Activated naive CD8-positive, alpha-beta T cell treated with anti-CD3 and anti-CD28 coated beads for 36 hours (primary cell): Measurements from ENCODE around the gene TPCN2. TPM values are rescaled to one million over a fixed set of nuclear protein-coding genes. Genes with fewer than 3 reads are reported as not detected.
"Not testable (repeated sequence)": the region's sequence is repeated elsewhere in the genome, so short reads cannot be mapped to it uniquely, and the experiment has no call there.

ENCODE experiments used
- DNase-seq: peaks from one replicate; pipeline ENCODE4 v3.0.0; 2021
- H3K27ac Mint-ChIP-seq: one replicate; pipeline ENCODE4 v1.8.0; 2022; ENCODE audit warnings: mild to moderate bottlenecking, moderate library complexity, mixed read lengths
- H3K27me3 Mint-ChIP-seq: one replicate; pipeline ENCODE4 v1.8.0; 2022; ENCODE audit warnings: mild to moderate bottlenecking, mixed read lengths
- H3K36me3 Mint-ChIP-seq: one replicate; pipeline ENCODE4 v1.8.0; 2021; ENCODE audit warnings: mild to moderate bottlenecking, mixed read lengths
- H3K4me1 Mint-ChIP-seq: one replicate; pipeline ENCODE4 v1.8.0; 2021; ENCODE audit warnings: mixed read lengths
- H3K4me3 Mint-ChIP-seq: one replicate; pipeline ENCODE4 v1.8.0; 2022; ENCODE audit warnings: mild to moderate bottlenecking, moderate library complexity, mixed read lengths
- H3K9me3 Mint-ChIP-seq: one replicate; pipeline ENCODE4 v1.8.0; 2022; ENCODE audit warnings: mixed read lengths
- total RNA-seq, 2 experiments: library from RNA; stranded (reverse); gene quantifications; one replicate each; pipeline ENCODE4 v1.2.3, GENCODE V29; 2021

TPCN2 gene
- total RNA-seq, 2 experiments from 2014 or later, result 10.9 to 11.3 TPM

- Mint-ChIP-seq H3K4me1 (peaks cover 9% of the 10 kb centered on the region), H3K27me3 (no peaks in the 10 kb centered on the region), H3K4me3 (no peak overlapping the region), H3K36me3 (peaks cover 11% of the 10 kb centered on the region), H3K9me3 (peaks cover 13% of the 10 kb centered on the region), H3K27ac (no peak overlapping the region)
- DNase-seq, result no peak
Observed at GRCh38 chr11:69133251-69133650, 84.5 kb downstream of the TPCN2 start.

DNA sequence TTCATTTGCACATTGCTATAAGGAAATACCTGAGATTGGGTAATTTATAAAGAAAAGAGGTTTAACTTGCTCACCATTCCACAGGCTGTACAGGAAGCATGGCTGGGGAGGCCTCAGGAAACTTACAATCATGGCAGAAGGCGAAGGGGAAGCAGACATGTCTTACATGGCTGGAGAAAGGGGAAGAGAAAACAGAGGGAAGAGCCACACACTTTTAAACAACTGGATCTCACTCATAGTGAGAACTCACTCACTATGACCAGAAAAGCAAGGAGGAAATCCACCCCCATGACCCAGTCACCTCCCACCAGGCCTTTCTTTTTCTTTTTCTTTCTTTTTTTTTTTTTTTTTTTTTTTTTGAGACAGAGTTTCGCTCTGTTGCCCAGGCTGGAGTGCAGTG lies 85.5 kb downstream of the TPCN2 start:
- not testable (repeated sequence) for H3K27me3 Mint-ChIP-seq

GRCh38 chr11:69134957-69135356 lies 86.2 kb downstream of the TPCN2 start:
- Mint-ChIP-seq H3K9me3 (peaks cover 8% of the 10 kb centered on the region), H3K4me3 (no peak overlapping the region), H3K4me1 (peaks cover 9% of the 10 kb centered on the region), H3K27ac (no peak overlapping the region), H3K36me3 (peaks cover 11% of the 10 kb centered on the region), H3K27me3 (no peaks in the 10 kb centered on the region)
- DNase-seq, result no peak

More for the DNA sequence above, 85.5 kb downstream of the TPCN2 start:
- H3K4me3 Mint-ChIP-seq, H3K4me1 Mint-ChIP-seq, H3K27ac Mint-ChIP-seq, H3K9me3 Mint-ChIP-seq, DNase-seq: not testable (repeated sequence)
- H3K36me3 Mint-ChIP-seq, result peaks cover 11% of the 10 kb centered on the region

GRCh38 chr11:69135420-69136363 lies 87.0 kb downstream of the TPCN2 start:
- peaks cover 11% of the 10 kb centered on the region for H3K36me3 Mint-ChIP-seq
- peaks cover 9% of the 10 kb centered on the region for H3K4me1 Mint-ChIP-seq
- H3K27me3 Mint-ChIP-seq, result no peaks in the 10 kb centered on the region
- no peak overlapping the region for H3K4me3 Mint-ChIP-seq
- H3K27ac Mint-ChIP-seq, result no peak overlapping the region
- peaks cover 8% of the 10 kb centered on the region for H3K9me3 Mint-ChIP-seq
- no peak for DNase-seq

DNA sequence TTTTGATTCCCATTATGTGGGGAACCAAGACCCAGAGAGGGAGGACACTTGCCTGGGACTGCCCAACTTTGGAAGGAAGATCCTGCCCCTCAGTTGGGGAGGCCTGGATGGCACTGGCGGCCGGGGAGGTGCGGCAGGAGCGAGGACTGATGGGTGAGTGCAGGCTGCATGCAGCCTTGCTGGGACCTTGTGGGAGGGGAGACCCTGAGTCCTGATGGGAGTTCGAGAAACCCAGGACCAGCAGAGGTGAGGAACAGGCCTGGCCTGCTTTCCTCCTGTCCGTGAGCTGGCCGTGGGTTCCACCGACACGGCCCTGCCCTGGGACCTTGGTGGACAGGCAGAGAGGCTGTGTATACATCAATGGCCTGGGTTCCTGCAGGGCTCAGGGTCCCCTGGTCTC lies 87.7 kb downstream of the TPCN2 start:
- Mint-ChIP-seq H3K36me3 (peaks cover 11% of the 10 kb centered on the region), H3K27me3 (no peaks in the 10 kb centered on the region), H3K27ac (no peak overlapping the region), H3K9me3 (peaks cover 8% of the 10 kb centered on the region), H3K4me3 (no peak overlapping the region), H3K4me1 (peaks cover 5% of the 10 kb centered on the region)
- DNase-seq, result no peak

GRCh38 chr11:69137151-69137844 lies 88.6 kb downstream of the TPCN2 start:
- Mint-ChIP-seq H3K4me3 (no peak overlapping the region), H3K27ac (no peak overlapping the region), H3K9me3 (peaks cover 9% of the 10 kb centered on the region), H3K36me3 (peaks cover 11% of the 10 kb centered on the region), H3K4me1 (peaks cover 6% of the 10 kb centered on the region), H3K27me3 (no peaks in the 10 kb centered on the region)
- no peak for DNase-seq

- Mint-ChIP-seq H3K27ac (no peak overlapping the region), H3K27me3 (no peaks in the 10 kb centered on the region), H3K36me3 (peaks cover 11% of the 10 kb centered on the region), H3K9me3 (peaks cover 9% of the 10 kb centered on the region), H3K4me3 (no peak overlapping the region), H3K4me1 (peaks cover 7% of the 10 kb centered on the region)
- DNase-seq, result no peak
Observed at GRCh38 chr11:69138265-69138664, 89.5 kb downstream of the TPCN2 start.

DNA sequence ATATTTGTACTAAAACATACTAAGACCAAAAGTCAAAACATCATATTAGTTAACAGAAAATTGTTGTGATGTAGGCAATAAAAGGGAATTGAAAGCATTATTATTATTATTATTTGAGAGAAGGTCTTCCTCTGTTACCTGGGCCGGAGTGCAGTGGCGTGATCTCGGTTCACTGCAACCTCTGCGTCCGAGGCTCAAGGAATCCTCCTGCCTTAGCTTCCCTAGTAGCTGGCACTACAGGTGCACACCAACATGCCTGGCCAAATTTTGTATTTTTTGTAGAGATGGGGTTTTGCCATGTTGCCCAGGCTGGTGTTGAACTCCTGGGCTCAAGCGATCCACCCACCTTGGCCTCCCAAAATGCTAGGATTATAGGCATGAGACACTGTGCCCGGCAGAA lies 91.4 kb downstream of the TPCN2 start:
- not testable (repeated sequence) for H3K9me3 Mint-ChIP-seq, H3K36me3 Mint-ChIP-seq, H3K4me3 Mint-ChIP-seq, DNase-seq, H3K27ac Mint-ChIP-seq, H3K27me3 Mint-ChIP-seq
- H3K4me1 Mint-ChIP-seq, result peaks cover 15% of the 10 kb centered on the region

DNA sequence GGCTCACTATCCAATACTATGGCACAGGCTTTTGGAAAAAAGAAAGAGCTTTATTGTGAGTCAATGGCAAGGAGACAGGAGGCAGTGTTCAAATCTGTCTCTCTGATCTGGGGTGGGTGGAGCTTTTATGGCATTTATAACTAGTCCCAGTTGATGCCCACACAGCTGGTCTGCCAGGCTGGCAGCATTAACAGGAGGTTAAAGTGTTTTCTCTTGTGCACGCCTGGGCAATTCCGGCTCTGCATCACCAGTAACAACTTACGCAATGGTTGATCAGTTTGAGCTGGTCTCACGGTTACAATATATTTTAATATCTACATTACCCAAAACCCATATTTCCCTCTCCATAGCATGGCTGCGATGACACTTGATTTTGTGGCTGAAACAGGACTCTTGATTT lies 91.9 kb downstream of the TPCN2 start:
- Mint-ChIP-seq H3K4me3 (no peak overlapping the region), H3K4me1 (peaks cover 15% of the 10 kb centered on the region), H3K27me3 (no peaks in the 10 kb centered on the region), H3K36me3 (peaks cover 9% of the 10 kb centered on the region), H3K27ac (no peak overlapping the region), H3K9me3 (peaks cover 8% of the 10 kb centered on the region)
- DNase-seq, result no peak

DNA sequence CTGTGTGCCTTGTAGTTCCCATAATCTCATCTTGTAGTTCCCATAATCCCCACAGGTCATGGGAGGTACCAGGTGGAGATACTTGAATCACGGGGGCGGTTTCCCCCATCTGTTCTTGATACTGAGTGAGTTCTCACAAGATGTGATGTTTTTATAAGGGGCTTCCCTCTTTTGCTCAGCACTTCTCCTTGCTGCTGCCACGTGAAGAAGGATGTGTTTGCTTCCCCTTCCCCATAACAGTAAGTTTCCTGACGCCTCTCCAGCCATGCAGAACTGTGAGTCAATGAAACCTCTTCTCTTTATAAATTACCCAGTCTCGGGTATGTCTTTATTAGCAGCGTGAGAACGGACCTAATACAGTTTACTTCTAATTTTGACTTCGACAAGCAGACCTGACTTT lies 93.0 kb downstream of the TPCN2 start:
- H3K4me1 Mint-ChIP-seq, result peaks cover 15% of the 10 kb centered on the region
- H3K9me3 Mint-ChIP-seq, result peaks cover 13% of the 10 kb centered on the region
- no peak for DNase-seq
- peaks cover 10% of the 10 kb centered on the region for H3K36me3 Mint-ChIP-seq
- H3K27ac Mint-ChIP-seq, result no peak overlapping the region
- no peak overlapping the region for H3K4me3 Mint-ChIP-seq
- H3K27me3 Mint-ChIP-seq, result no peaks in the 10 kb centered on the region

GRCh38 chr11:69142895-69143294 lies 94.2 kb downstream of the TPCN2 start:
- peaks cover 15% of the 10 kb centered on the region for H3K4me1 Mint-ChIP-seq
- H3K36me3 Mint-ChIP-seq, result peaks cover 8% of the 10 kb centered on the region
- peaks cover 13% of the 10 kb centered on the region for H3K9me3 Mint-ChIP-seq
- H3K27me3 Mint-ChIP-seq, result no peaks in the 10 kb centered on the region
- no peak for DNase-seq
- H3K27ac Mint-ChIP-seq, result no peak overlapping the region
- no peak overlapping the region for H3K4me3 Mint-ChIP-seq

- peak overlapping the region; percentile 39 for H3K27ac Mint-ChIP-seq
- H3K36me3 Mint-ChIP-seq, result peaks cover 13% of the 10 kb centered on the region
- no peak overlapping the region for H3K4me3 Mint-ChIP-seq
- no peak for DNase-seq
- H3K27me3 Mint-ChIP-seq, result no peaks in the 10 kb centered on the region
- peaks cover 18% of the 10 kb centered on the region for H3K4me1 Mint-ChIP-seq
- H3K9me3 Mint-ChIP-seq, result peaks cover 16% of the 10 kb centered on the region
Observed at GRCh38 chr11:69144316-69145049, 95.8 kb downstream of the TPCN2 start.

DNA sequence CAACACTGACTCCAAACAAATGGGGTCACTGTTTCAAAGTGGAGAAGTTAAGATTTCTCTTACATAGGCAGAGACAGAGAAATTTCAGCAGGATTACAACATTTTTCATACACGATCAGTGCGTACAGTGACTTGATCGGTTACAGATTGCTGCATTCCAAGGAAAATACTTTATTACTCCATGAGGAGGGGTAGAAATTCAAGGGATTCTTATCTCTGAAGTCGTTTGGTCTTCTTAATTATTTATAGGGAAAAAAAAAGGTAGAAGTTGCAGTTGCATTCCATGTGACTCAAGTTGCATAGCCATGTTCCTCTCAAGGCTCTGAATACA lies 96.3 kb downstream of the TPCN2 start:
- no peak for DNase-seq
- Mint-ChIP-seq H3K4me1 (peaks cover 18% of the 10 kb centered on the region), H3K4me3 (no peak overlapping the region), H3K9me3 (peaks cover 16% of the 10 kb centered on the region), H3K36me3 (peaks cover 14% of the 10 kb centered on the region), H3K27me3 (no peaks in the 10 kb centered on the region), H3K27ac (no peak overlapping the region)

DNA sequence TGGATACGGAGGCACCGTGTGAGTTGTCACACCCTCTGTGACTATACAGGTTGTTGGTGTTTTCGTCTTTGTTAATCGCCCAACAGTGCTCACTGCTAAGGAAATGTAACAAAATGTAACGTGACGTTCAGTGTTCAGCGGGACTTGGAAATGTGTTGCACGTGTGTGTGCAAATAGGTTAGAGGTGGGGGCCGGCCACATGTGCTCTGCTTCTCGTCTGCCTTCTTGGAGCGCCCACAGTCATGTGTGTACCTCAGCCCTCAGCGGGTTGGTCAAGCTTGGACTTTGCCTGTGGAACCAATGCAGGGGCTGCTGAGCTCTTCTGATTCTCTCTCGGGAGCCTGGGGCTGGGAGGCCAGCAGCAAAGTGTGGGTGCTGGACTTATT lies 99.6 kb downstream of the TPCN2 start:
- Mint-ChIP-seq H3K27ac (no peak overlapping the region), H3K27me3 (no peaks in the 10 kb centered on the region), H3K36me3 (peaks cover 15% of the 10 kb centered on the region), H3K4me3 (no peak overlapping the region), H3K4me1 (peaks cover 15% of the 10 kb centered on the region), H3K9me3 (peaks cover 16% of the 10 kb centered on the region)
- DNase-seq, result no peak

DNA sequence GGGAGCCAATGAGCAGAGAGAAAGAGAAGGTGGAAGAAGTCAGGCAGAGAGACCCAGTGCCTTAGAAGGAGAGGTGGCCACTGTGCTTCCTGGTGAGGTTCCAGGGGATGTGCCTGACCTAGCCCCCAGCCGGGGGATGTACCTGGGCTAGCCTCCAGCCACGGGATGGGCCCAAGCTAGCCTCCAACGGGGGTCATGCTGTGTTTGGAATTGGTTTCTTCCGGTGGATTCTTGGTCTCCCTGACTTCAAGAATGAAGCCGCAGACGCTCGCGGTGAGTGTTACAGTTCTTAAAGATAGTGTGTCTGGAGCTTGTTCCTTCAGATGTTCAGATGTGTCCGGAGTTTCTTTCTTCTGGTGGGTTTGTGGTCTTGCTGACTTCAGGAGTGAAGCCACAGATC lies 100.1 kb downstream of the TPCN2 start:
- H3K4me1 Mint-ChIP-seq, result peaks cover 18% of the 10 kb centered on the region
- H3K27ac Mint-ChIP-seq, result no peak overlapping the region
- no peaks in the 10 kb centered on the region for H3K27me3 Mint-ChIP-seq

More for the DNA sequence above, 100.1 kb downstream of the TPCN2 start:
- Mint-ChIP-seq H3K9me3 (peaks cover 16% of the 10 kb centered on the region), H3K36me3 (peaks cover 15% of the 10 kb centered on the region), H3K4me3 (no peak overlapping the region)
- no peak for DNase-seq
